Stimulated activated CD8-positive, alpha-beta memory T cell treated with anti-CD3 and anti-CD28 coated beads, Interleukin-4, amount 100 ng/mL, for 48 hours (primary cell): ENCODE results near the gene DAGLA.
"Not testable (repeated sequence)": the region's sequence is repeated elsewhere in the genome, so short reads cannot be mapped to it uniquely, and the experiment has no call there.

Experiments used
- DNase-seq: peaks from one replicate; pipeline ENCODE4 v3.0.0-alpha.2; 2020

The DAGLA gene

GRCh38 chr11:61666684-61667297 is 13.4 kb upstream of the DAGLA start:
- no peak for DNase-seq

GRCh38 chr11:61667684-61668305 is 12.4 kb upstream of the DAGLA start:
- no peak for DNase-seq

- no peak for DNase-seq
Observed at GRCh38 chr11:61669417-61669816, 10.8 kb upstream of the DAGLA start.

DNA sequence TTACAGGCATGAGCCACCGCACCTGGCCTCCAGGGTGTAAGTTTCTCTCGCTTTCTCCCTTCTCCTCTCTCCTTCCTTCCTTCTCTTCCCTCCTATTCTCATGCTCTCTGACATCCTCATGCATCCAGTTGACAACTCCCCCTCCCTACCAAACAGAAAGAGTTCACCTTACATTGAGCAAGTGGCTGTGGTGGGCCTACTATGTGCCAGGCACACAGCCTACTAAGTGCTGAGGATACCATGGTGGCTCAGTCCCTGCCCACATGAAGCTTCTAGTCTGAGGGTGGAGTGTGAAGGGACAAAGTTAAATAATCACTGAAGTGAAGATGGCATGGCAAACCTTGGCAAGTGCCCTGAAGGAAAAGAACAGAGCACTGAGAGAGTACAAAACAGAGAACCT is 9.6 kb upstream of the DAGLA start:
- no peak for DNase-seq

- DNase-seq: no peak
Observed at GRCh38 chr11:61671527-61671926, 8.7 kb upstream of the DAGLA start.

DNA sequence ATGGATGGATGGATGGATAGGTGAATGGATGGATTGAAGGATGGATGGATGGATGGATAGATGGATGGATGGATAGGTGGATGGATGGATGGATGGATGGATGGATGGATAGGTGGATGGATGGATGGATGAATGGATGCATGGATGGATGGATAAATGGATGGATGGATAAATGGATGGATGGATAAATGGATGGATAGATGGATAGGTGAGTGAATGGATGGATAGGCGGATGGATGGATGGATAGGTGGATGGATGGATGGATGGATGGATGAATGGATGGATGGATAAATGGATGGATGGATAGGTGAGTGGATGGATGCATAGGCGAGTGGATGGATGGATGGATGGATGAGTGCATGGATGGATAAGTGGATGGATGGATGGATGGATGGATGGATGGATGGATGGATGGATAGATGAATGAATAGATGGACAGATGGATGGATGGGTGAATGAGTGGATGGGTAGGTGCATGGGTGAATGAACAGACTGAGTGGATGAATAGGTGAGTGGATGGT is 6.2 kb upstream of the DAGLA start:
- DNase-seq: not testable (repeated sequence)

GRCh38 chr11:61675826-61676225 is 4.4 kb upstream of the DAGLA start:
- DNase-seq: no peak

- no peak for DNase-seq
Observed at GRCh38 chr11:61679296-61679695, 895 bp upstream of the DAGLA start.

- DNase-seq: no peak
Observed at GRCh38 chr11:61680622-61681221, 531 bp downstream of the DAGLA start.

DNA sequence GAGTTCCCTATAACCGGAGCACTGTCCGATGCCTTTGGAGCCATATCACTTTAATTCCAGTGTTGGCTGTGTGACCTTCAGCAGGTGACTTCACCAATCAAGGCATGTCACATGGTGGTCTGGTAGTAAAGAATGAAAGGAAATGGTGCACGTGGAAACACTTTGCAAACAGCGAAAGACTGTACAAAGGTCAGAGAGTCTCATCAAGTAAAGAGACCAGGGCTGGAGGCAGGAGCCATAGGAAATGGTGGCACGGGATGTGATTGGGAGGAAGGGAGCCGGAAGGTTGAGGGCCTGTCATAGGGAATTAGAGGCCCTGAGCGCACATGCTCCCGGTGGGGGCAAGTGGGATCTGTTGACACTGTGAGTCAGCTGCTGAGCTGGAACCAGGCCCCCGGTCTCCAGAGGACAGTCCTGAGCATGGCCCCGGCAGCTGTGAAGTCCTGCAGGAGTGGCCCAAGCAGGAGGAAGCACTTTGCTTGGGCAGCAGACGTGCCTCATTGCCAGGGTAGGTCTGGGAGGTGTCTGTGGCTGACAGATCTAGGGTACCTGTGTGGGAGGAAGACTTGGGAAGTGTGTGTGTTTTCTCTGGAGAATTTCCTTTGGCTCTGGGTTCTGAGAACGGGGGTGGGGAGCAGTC is 2.0 kb downstream of the DAGLA start:
- DNase-seq: no peak

DNA sequence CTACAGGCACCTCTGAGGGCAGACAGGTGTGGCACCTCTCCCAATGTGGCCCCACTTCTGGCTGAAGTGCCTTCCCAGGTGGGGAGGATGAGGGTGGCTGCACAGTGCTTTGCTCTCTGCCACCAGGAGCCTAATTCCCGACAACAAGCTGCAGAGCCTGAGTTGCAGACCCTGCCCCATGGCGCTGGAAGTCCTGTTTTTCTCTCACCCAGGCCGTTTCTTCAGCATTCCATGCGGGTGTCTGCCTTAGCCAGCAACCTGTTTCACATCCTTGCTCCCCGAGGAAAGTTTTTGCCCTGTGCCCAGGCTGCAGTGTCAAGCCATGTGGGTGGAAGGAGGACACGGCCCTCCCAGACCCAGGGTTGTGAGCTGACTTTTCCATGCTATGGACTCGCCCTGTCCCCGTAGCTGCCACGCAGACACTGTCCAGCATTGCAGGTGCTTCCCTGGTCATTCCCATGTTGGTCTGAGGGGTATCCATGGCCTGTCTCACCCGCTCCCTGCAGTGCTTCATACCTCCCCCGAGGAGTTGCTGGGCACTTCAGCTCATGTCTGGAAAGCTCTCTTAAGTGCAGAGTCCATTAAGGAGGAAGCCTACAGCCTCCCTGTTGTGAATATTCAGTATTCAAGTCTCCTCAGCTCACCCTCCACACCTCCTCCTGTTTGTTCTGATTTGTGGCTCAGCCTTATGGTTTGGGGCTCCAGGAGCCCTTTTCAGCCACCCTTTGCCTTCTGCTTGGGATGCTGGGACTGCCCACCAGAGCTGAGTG is 2.9 kb downstream of the DAGLA start:
- no peak for DNase-seq

DNA sequence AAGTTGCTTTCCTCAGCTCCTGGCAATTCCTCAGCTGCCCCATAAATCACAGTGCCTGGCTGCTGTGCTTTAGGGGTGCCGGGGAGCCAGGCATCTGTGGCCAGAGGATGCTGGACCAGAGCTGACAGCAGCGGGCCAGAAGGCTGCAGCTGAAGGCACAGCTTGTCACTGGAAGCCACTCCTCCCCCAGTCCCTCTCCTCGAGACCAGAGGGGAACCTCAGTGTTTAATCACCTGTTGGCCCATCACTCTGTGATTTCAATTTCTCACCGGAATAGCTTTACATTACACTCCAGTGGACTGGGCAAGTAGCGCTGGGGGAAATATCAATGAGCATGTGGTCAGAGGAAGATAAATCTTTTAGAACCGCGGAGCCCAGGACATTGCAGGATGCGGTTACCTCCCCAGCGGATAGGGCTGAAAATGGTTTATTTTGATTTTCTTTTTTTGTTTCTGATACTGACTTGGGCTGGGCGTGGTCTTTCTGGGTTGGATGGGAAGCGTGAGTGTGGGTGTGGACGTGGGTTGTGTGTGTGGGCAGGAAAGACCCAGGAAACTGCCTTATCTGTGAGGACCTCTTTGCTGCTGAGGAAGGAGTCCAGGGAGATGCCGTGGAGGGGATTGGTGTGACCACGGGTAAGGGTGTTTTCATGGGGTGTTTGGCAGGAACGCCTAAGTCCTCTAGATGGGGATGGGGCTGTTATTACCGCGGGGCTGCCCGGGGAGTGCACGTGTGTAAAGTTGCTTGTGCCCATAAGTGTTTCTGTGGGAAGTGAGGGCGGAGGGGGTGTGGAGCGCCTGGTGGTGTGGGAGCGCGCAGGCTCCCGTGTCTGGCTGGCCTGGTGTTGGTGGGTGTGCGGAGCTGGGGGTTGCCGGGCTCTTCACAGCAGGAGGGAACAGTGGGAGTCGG is 4.0 kb downstream of the DAGLA start:
- no peak for DNase-seq

DNA sequence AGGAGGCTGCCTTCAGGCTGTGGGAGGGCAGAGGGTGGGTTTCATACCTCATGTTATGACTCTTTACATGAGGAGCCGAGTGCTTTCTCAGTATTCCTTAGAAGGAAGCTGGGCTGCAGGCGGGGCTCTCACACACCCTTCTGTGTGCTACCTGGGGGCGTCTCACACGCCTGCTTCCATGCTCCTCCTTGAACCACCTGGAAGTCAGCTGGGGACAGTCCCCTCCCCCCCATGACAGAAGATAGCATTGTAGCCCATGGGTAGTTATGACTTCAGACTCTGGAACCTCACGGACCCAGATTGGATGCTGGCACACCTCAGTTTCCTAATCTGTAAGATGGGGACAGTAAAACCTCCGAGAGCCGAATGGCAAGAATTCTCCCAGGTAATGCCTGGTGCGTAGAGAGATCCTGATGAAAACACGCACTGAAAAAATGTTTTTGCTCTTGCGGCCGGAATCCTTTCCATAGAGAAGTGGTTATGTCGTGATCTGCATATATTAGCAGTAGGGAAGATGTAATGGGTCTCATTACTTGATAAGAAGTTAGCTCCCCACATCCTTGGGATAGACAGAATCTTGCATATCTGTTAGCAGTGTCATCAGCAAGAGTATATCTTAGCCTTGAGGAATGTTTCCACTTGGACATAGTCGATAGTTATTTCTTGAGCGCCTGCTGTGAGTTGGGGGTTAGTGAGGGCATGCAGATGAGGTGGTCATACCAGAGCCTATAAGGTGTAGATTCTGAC is 4.9 kb downstream of the DAGLA start:
- no peak for DNase-seq

- DNase-seq: no peak
Observed at GRCh38 chr11:61685617-61685967, 5.4 kb downstream of the DAGLA start.

- no peak for DNase-seq
Observed at GRCh38 chr11:61686066-61686465, 5.9 kb downstream of the DAGLA start.

DNA sequence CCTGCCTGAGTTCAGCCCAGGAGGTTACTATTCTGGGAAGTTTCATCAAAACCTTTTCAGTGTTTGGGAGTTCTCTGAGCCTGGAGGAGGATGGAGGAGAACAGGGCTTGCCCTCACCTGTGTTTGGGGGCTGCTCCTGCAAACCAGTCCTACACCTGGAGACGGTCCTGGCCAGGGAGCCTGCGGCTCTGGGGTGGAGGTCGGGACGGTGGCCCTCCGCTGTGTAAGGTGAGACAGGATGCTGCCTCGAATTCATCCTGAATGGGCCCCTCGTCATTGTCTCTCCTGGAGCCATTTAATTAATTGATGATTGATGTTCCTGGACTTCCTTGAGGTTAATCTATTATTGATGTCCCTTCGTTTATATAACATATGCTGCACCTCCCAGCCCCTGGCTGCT is 6.3 kb downstream of the DAGLA start:
- DNase-seq: no peak

DNA sequence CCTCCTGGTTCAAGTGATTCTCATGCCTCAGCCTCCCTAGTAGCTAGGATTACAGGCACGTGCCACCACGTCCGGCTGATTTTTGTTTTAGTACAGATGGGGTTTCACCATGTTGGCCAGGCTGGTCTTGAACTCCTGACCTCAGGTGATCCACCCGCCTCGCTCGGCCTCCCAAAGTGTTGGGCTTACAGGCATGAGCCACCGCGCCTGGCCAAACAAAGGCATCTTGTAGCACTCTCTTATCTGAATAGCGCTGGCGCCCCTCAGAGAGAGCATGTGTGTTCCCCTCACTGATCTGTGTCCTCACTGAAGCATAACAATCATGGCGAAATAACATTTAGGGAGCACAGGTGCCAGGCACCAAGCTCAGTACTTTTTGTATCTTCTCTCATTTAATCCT is 7.2 kb downstream of the DAGLA start:
- no peak for DNase-seq

DNA sequence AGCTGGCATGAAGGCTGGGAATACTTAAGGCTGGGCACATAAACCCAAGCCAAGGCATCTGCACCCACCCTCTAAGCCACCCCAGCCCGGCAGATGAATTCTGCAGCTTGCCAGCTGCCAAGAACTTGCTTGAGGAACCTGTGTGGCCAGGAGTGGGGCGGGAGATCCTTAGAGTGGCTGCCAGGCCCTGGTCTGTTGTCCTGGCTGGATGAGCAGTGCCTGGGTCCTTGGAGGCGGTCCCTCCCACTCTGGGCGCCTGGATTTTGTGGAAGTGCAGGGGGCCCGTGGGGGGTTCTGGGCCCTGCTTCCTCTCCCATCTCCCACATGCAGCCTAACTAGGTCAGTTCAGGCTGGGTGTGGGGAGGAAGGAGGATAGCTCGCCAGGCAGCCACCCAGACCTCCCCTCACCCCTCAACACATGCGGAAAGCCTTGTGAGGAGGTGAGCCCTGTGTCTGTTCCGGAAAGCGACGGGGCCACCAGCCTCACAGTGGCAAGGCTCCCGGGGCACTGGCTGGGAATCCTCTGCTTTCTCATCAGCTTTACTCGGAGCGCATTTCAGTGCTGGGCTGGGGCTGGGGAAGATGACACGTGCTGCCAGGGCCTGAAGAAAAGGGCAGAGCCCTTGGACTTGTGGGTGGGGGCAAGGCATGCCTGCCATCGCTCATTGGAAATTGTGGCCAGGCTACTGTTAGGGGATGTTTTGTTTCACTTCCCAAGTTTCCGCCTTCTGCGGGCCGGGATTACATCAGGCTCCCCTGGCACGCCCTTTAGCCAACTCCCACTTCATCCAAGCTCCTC is 8.4 kb downstream of the DAGLA start:
- DNase-seq: no peak

GRCh38 chr11:61689164-61689496 is 8.9 kb downstream of the DAGLA start:
- no peak for DNase-seq

DNA sequence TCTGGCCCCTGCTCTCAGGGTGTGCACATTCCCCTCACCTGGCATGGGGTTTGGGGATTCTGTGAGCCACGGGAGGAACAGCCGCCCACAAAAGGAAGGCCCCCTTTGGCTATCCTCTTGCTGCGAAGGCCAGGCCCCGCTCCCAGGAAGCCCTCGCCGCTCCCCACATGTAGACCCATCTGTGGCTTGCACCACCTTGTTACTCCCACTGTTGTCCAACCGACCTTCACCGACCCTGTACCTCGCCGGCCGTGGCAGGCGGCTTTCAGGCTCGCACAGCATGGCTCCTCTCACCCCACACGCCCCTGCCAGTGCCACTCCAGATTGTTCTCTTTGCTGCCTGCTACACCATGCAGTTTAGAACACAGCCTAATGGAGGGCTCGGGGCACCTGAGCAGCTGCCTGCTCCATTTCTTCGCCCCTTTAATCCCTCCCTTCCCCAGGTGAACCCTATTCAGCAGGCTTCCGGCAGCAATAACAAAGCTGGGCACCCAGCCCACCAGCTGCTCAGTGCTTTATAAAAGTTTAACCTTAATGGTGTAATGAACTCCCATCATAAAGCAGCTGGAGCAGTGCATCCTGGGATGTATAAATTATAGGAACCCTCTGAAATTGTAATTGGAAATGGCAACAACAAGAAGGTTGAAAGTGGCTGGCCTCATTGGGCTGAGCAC is 10.7 kb downstream of the DAGLA start:
- DNase-seq: no peak
